H9 (cell line): Measurements from ENCODE around the gene CRLF2. TPM values are rescaled to one million over a fixed set of nuclear protein-coding genes. Genes with fewer than 3 reads are reported as not detected.

Source experiments
- DNase-seq: peaks from one replicate; pipeline ENCODE4 v3.0.0-alpha.2; 2017
- H2AFZ ChIP-seq: one replicate; pipeline ENCODE4 v1.6.1; 2013; ENCODE audit warnings: mild to moderate bottlenecking, low read length, control low read depth, moderate library complexity
- H2AK5ac ChIP-seq: 2 replicates; pipeline ENCODE4 v1.6.1; 2013; ENCODE audit warnings: low read length, control low read depth, mixed read lengths; ENCODE audit not compliant: insufficient read length
- H2BK120ac ChIP-seq: one replicate; pipeline ENCODE4 v1.6.1; 2013; ENCODE audit warnings: low read depth, mild to moderate bottlenecking, low read length, control low read depth, inconsistent platforms; ENCODE audit not compliant: poor library complexity, severe bottlenecking
- H2BK12ac ChIP-seq: 2 replicates; pipeline ENCODE4 v1.6.1; 2013; ENCODE audit warnings: low read length, control low read depth, mixed read lengths, low read depth; ENCODE audit not compliant: insufficient read length
- H2BK15ac ChIP-seq: 2 replicates; pipeline ENCODE4 v1.6.1; 2013; ENCODE audit warnings: low read depth, low read length, control low read depth
- H2BK20ac ChIP-seq: one replicate; pipeline ENCODE4 v1.6.1; 2013; ENCODE audit warnings: low read depth, mild to moderate bottlenecking, low read length, control low read depth, inconsistent platforms; ENCODE audit not compliant: poor library complexity, severe bottlenecking
- H2BK5ac ChIP-seq: 2 replicates; pipeline ENCODE4 v1.6.1; 2013; ENCODE audit warnings: low read length, control low read depth, mixed read lengths; ENCODE audit not compliant: insufficient read length
- H3K14ac ChIP-seq: 2 replicates; pipeline ENCODE4 v1.6.1; 2013; ENCODE audit warnings: low read length, control low read depth; ENCODE audit not compliant: insufficient read depth
- H3K18ac ChIP-seq: 2 replicates; pipeline ENCODE4 v1.6.1; 2013; ENCODE audit warnings: low read depth, mild to moderate bottlenecking, mixed read lengths, low read length, control low read depth; ENCODE audit not compliant: insufficient read length
- H3K23ac ChIP-seq: 2 replicates; pipeline ENCODE4 v1.6.1; 2013; ENCODE audit warnings: low read length, control low read depth, mixed read lengths, low read depth; ENCODE audit not compliant: insufficient read length
- H3K23me2 ChIP-seq: 2 replicates; pipeline ENCODE4 v1.6.1; 2013; ENCODE audit warnings: low read depth, mild to moderate bottlenecking, mixed read lengths, low read length, control low read depth; ENCODE audit not compliant: insufficient read length, poor library complexity, severe bottlenecking
- H3K27ac ChIP-seq: 2 replicates; pipeline ENCODE4 v1.5.1; 2013; ENCODE audit warnings: low read length, control low read depth, mixed read lengths, low read depth; ENCODE audit not compliant: insufficient read length
- H3K27me3 ChIP-seq: 2 replicates; pipeline ENCODE4 v1.6.1; 2013; ENCODE audit warnings: low read length, control low read depth, inconsistent platforms; ENCODE audit not compliant: insufficient read depth
- H3K4ac ChIP-seq: 2 replicates; pipeline ENCODE4 v1.6.1; 2013; ENCODE audit warnings: low read depth, mild to moderate bottlenecking, control low read depth, inconsistent platforms, low read length, moderate library complexity
- H3K4me1 ChIP-seq: 2 replicates; pipeline ENCODE4 v1.6.1; 2013; ENCODE audit warnings: low read length, control low read depth, inconsistent platforms; ENCODE audit not compliant: insufficient read depth
- H3K4me2 ChIP-seq: 2 replicates; pipeline ENCODE4 v1.6.1; 2013; ENCODE audit warnings: low read length, control low read depth, mixed read lengths; ENCODE audit not compliant: insufficient read length, insufficient read depth
- H3K56ac ChIP-seq: 2 replicates; pipeline ENCODE4 v1.6.1; 2013; ENCODE audit warnings: low read depth, mild to moderate bottlenecking, mixed read lengths, low read length, control low read depth; ENCODE audit not compliant: insufficient read length
- H3K79me1 ChIP-seq: 2 replicates; pipeline ENCODE4 v1.6.1; 2013; ENCODE audit warnings: low read depth, mild to moderate bottlenecking, moderate library complexity, low read length, control low read depth, inconsistent platforms; ENCODE audit not compliant: insufficient read depth, poor library complexity, severe bottlenecking
- H3K79me2 ChIP-seq: 2 replicates; pipeline ENCODE4 v1.6.1; 2013; ENCODE audit warnings: low read length, control low read depth, inconsistent platforms; ENCODE audit not compliant: insufficient read depth
- H3K9ac ChIP-seq: 2 replicates; pipeline ENCODE4 v1.6.1; 2013; ENCODE audit warnings: low read length, control low read depth, mixed read lengths; ENCODE audit not compliant: insufficient read length; ENCODE audit errors: extremely low read depth
- H3K9me3 ChIP-seq: one replicate; pipeline ENCODE4 v1.6.1; 2013; ENCODE audit warnings: low read depth, low read length, inconsistent platforms; ENCODE audit not compliant: control insufficient read depth
- H3T11ph ChIP-seq: one replicate; pipeline ENCODE4 v1.6.1; 2013; ENCODE audit warnings: mild to moderate bottlenecking, low read length, control low read depth, inconsistent platforms
- H4K20me1 ChIP-seq: one replicate; pipeline ENCODE4 v1.6.1; 2013; ENCODE audit not compliant: control insufficient read depth, insufficient read length, insufficient read depth
- H4K5ac ChIP-seq: 2 replicates; pipeline ENCODE4 v1.6.1; 2013; ENCODE audit warnings: low read depth, mild to moderate bottlenecking, mixed read lengths, low read length, control low read depth; ENCODE audit not compliant: insufficient read length
- H4K8ac ChIP-seq: replicated peaks from 2 replicates; pipeline ENCODE4 v1.6.1; 2013; ENCODE audit warnings: low read length, control low read depth, mixed read lengths, low read depth; ENCODE audit not compliant: insufficient read length
- H4K91ac ChIP-seq: 2 replicates; pipeline ENCODE4 v1.6.1; 2013; ENCODE audit warnings: low read depth, mild to moderate bottlenecking, moderate library complexity, mixed read lengths, low read length, control low read depth; ENCODE audit not compliant: insufficient read length
- H3K27ac Mint-ChIP-seq, 3 experiments: 2 replicates in 2 of 3; 3 replicates in 1 of 3; pipeline ENCODE4 v1.8.0; 2020 to 2021; ENCODE audit warnings: mixed read lengths in 3 of 3, mild to moderate bottlenecking in 1 of 3, moderate library complexity in 1 of 3
- H3K27me3 Mint-ChIP-seq: 2 replicates; pipeline ENCODE4 v1.8.0; 2021; ENCODE audit warnings: low read depth, mild to moderate bottlenecking, moderate library complexity, mixed read lengths
- H3K36me3 Mint-ChIP-seq, 3 experiments: 2 replicates in 2 of 3; 3 replicates in 1 of 3; pipeline ENCODE4 v1.8.0; 2020 to 2021; ENCODE audit warnings: low read depth in 3 of 3, mixed read lengths in 3 of 3; ENCODE audit not compliant: insufficient read depth in 1 of 3
- H3K4me1 Mint-ChIP-seq, 2 experiments: 2 replicates each; pipeline ENCODE4 v1.8.0; 2020; ENCODE audit warnings: mixed read lengths in 2 of 2
- H3K4me3 Mint-ChIP-seq, 2 experiments: 2 replicates in 1 of 2; 3 replicates in 1 of 2; pipeline ENCODE4 v1.8.0; 2020 to 2021; ENCODE audit warnings: mild to moderate bottlenecking in 2 of 2, mixed read lengths in 2 of 2, moderate library complexity in 1 of 2
- H3K9me3 Mint-ChIP-seq, 2 experiments: 2 replicates in 1 of 2; 3 replicates in 1 of 2; pipeline ENCODE4 v1.8.0; 2020; ENCODE audit warnings: mild to moderate bottlenecking in 2 of 2, mixed read lengths in 2 of 2, moderate library complexity in 1 of 2
- WGBS: extraction: QIAGEN DNeasy Blood & Tissue Kit; methylation state at CpG from one replicate; pipeline ENCODE4 v1.1.7; 2013; ENCODE audit warnings: missing lambda C conversion rate, low lambda C conversion rate, mixed read lengths; ENCODE audit not compliant: insufficient read length; ENCODE audit errors: extremely low coverage; 5-methylcytosine and 5-hydroxymethylcytosine counted together
- total RNA-seq: library from RNA; stranded (reverse); gene quantifications from 2 replicates; pipeline ENCODE4 v1.2.1, GENCODE V29; 2021
- TF ChIP-seq, protein P1 (sequence below): fragments of 200-600 bp; sonication (generic); conservative IDR thresholded peaks from 3 replicates; pipeline ENCODE4 v1.8.0; 2021; ENCODE audit warnings: antibody characterized with exemption, mild to moderate bottlenecking

The CRLF2 gene
- total RNA-seq, 1 experiment from 2014 or later: not detected

DNA sequence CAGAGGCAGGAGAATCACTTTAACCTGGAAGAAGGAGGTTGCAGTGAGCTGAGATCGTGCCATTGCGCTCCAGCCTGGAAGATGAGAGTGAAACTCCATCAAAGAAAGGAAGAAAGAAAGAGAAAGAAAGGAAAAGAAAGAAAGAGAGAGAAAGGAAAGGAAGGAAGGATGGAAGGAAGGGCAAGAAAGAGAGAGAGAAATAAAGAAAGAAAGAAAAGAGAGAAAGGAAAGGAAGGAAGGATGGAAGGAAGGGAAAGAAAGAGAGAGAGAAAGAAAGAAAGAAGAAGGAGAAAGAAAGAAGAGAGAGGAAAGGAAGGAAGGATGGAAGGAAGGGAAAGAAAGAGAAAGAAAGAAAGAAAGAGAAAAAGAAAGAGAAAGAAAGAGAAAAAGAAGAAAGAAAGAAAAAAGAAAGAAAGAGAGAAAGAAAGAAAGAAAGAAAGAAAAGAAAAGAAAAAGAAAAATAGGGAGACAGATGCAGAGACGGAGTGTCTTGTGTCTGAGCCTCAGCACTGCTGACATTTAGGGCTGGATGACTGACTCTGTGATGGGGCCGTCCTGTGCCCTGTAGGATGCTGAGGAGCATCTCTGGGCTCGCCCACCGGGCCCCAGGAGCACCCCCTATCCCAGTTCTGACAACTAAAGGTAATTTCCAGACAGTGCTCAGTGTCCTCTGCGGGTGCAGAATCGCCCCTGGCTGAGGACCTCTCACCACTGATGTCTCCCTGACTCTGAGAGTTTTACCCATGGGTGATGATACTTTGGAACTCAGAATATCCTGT is 61.7 kb downstream of the CRLF2 start:
- no peak overlapping the region for H3K23ac ChIP-seq
- no peak overlapping the region for H3K18ac ChIP-seq
- no peak overlapping the region for H3K14ac ChIP-seq
- H2AFZ ChIP-seq: no peak overlapping the region
- no peak overlapping the region for H4K91ac ChIP-seq
- H3K27me3 Mint-ChIP-seq: peaks cover 11% of the 10 kb centered on the region
- no peaks in the 10 kb centered on the region for H3K27me3 ChIP-seq
- DNase-seq: peak; percentile 11
- H3K9me3 ChIP-seq: no peaks in the 10 kb centered on the region
- H2BK12ac ChIP-seq: no peak overlapping the region
- no peak overlapping the region for H3K9ac ChIP-seq
- H3K4ac ChIP-seq: no peak overlapping the region
- no peaks in the 10 kb centered on the region for H3K9me3 Mint-ChIP-seq
- H3K79me2 ChIP-seq: no peaks in the 10 kb centered on the region
- no peak overlapping the region for H3T11ph ChIP-seq
- H4K8ac ChIP-seq: no peak overlapping the region
- no peak overlapping the region for H3K27ac Mint-ChIP-seq
- no peaks in the 10 kb centered on the region for H3K36me3 Mint-ChIP-seq
- no peak overlapping the region for H2BK15ac ChIP-seq
- no peak overlapping the region for H2BK20ac ChIP-seq
- no peaks in the 10 kb centered on the region for H3K79me1 ChIP-seq
- no peaks in the 10 kb centered on the region for H3K4me1 ChIP-seq
- no peak overlapping the region for H3K4me2 ChIP-seq
- no peak overlapping the region for H2BK120ac ChIP-seq
- WGBS: no CpG with 5 or more reads among the region's 8 CpGs
- no peak overlapping the region for H3K27ac ChIP-seq
- H4K20me1 ChIP-seq: no peaks in the 10 kb centered on the region
- H2AK5ac ChIP-seq: no peak overlapping the region
- H2BK5ac ChIP-seq: no peak overlapping the region
- H4K5ac ChIP-seq: no peak overlapping the region
- TF ChIP-seq, protein P1, sequence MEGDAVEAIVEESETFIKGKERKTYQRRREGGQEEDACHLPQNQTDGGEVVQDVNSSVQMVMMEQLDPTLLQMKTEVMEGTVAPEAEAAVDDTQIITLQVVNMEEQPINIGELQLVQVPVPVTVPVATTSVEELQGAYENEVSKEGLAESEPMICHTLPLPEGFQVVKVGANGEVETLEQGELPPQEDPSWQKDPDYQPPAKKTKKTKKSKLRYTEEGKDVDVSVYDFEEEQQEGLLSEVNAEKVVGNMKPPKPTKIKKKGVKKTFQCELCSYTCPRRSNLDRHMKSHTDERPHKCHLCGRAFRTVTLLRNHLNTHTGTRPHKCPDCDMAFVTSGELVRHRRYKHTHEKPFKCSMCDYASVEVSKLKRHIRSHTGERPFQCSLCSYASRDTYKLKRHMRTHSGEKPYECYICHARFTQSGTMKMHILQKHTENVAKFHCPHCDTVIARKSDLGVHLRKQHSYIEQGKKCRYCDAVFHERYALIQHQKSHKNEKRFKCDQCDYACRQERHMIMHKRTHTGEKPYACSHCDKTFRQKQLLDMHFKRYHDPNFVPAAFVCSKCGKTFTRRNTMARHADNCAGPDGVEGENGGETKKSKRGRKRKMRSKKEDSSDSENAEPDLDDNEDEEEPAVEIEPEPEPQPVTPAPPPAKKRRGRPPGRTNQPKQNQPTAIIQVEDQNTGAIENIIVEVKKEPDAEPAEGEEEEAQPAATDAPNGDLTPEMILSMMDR: no peak
- no peaks in the 10 kb centered on the region for H3K23me2 ChIP-seq
- H3K4me1 Mint-ChIP-seq: peaks cover 7 to 15% of the 10 kb centered on the region in 2 experiments
- H3K56ac ChIP-seq: no peak overlapping the region
- H3K4me3 Mint-ChIP-seq: no peak overlapping the region; a peak in 1 of 5 replicates
